GM19035 (cell line): ENCODE data around the gene CPE.

ENCODE experiments used
- ATAC-seq: cut with Tn5 transposase; IDR thresholded peaks from one replicate; pipeline ENCODE4 v1.9.1; 2021; ENCODE audit not compliant: unreplicated experiment

Gene CPE

GRCh38 chr4:165364452-165365080, 14.2 kb upstream of the CPE start:
- no peak for ATAC-seq

DNA sequence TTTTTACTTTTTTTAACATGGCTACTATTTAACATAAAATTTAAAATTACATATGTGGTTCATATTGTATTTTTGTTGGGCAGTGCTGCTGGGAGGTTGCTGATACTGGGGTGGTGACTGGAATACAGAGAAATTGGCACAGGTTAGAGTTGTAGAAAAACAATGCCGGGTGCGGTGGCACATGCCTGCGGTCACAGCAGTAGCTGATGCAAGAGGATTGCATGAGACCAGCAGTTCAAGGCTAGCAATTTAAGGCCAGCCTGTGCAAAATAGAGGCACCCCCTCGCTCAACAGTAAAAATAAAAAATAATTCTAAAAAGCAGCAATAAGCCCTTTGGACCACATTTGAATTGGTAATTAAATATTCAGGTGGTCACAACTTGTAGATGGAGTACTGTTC, 11.8 kb upstream of the CPE start:
- ATAC-seq, result no peak

- no peak for ATAC-seq
These were observed 10.7 kb upstream of the CPE start for GRCh38 chr4:165368114-165368513.

GRCh38 chr4:165368567-165368966, 10.2 kb upstream of the CPE start:
- ATAC-seq, result no peak

DNA sequence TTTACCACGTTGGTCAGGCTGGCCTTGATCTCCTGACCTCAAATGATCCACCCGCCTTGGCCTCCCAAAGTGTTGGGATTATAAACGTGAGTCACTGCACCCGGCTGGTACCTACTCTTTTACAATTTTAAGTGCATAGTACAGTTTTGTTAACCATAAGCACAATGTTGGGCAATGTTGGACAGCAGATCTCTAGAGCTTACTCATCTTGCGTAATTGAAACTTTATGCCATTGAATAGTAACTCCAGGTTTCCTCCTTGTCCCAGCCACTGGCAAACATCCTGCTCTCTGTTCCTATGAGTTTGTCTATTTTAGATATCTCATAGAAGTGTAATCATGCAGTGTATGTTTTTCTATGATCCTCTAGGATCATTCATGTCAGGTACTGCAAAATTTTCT, 9.3 kb upstream of the CPE start:
- ATAC-seq, result no peak

DNA sequence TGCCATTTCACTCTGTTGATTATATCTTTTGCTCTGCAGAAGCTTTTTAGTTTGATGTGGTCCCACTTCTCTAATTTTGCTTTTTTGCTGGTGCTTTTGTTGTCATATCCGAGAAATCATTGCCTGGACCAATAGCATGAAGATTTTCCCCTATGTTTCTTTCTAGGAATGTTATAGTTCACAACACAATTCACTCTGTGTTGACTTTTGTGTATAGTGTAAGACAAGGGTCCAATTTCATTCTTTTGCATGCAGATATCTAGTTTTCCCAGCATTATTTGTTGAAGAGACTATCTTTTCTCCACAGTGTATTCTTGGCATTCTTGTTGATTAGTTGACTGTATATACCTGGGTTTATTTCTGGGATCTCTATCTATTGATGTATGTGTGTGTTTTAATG, 8.3 kb upstream of the CPE start:
- no peak for ATAC-seq

DNA sequence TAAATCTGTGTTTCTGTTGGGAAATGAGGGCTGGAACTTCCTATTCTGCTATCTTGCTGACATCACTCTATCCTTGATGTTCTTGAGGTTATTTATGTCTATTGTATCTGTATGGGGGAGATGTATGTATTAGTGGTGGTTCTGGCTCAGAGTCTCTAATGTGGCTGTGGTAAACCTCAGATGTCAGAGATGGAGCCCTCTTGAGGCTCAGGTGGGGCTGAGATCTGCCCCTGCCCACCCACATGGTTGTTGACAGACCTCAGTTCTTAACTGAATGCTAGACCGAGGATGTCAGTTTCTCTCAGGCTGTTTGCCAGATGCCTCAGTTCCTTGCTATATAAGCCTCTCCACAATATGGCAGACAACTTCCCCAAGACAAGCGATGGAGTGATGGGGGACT, 3.3 kb upstream of the CPE start:
- no peak for ATAC-seq

DNA sequence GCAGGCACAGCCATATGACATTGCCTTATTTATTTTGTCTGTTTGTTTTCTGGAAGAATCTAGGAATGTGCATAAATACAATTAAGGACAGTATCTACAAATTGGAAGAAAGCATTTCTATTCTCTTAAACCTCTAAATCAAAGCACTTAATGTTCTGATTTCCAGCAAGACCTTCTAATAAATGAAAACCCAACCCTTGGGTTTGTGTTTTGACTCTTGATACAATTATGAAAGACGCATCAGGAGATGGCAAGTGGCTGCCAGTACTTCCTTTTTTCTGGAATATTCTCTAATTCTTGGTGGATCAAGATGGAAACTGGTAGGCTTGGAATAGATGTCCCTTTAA, 437 bp upstream of the CPE start:
- ATAC-seq, result no peak

DNA sequence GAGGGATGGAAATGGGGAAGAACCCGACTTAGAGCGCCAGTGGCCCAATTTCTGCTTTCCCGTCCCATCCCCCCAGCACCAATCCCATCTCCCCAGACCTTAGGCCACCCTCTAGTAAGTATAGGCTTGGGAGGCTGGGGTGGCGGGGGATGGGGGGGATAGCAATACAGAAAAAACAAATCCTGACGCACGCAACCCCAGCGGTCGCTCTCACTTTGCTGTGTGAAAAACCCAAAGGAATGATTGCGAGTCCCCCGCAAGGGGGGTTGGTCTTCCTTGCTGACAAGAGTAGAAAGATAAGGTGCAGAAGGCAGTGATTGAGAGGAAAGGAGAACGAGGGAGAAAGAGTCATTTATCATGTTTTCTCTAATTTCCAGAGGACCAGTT, 863 bp downstream of the CPE start:
- no peak for ATAC-seq

DNA sequence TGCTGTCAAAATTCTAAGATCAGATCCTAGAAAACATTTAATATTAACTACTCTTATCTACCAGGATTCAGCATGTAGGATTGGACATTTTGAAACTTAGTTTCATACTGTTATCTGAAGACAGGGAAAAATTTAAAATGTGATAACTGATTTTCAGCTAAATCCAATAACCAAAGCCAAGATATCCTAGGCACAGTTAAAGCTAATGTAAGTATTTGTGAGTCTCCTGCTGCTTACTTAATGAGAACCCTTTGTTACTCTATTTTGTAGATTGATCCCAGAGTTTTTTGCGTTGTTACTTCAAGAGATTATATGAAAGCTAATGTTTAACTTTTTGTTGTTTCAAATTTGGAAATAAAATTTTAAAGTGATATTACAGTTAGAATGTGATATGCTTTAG, 2.0 kb downstream of the CPE start:
- ATAC-seq, result no peak

DNA sequence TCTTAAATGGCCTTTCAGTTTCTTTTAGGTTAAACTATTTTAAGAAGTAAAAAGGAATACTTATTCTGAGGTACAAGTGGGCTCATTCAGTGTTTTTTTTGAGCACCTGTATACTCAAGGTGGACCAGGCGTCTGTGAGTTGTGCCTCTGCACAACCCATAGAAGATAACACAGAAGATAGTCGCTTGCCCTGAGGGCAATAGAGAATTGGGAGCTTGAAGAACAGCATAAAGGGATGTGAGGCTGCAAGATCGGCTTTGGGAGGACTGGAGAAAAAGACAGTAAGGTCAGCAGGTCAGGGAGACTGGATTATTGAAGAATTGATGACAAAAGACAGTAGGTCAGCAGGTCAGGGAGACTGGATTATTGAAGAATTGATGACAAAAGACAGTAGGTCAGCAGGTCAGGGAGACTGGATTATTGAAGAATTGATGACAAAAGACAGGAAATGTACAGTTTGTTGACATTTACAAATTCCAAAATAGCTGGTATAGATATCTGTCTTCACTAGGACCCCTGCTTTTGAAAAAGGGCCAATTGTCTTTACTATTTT, 3.1 kb downstream of the CPE start:
- ATAC-seq, result no peak

DNA sequence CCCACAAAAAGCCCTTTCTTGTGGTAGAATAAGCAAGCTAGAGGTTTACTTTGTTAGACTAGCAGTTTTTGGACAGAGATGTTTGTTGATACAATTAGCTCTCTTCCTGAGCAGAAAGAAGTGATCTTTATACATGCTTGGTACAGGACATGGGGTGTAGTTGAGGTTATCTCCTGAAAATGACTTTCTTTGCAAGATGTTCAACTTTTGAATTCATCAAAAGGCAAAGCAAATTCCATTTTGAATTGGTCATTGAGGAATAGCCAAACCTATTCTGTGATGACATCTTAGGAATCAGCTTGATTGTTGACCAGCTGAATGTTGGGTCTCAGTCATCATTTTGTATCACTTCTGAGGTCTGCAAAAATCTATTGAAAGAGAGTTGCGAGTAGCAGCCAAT, 3.8 kb downstream of the CPE start:
- ATAC-seq, result no peak

DNA sequence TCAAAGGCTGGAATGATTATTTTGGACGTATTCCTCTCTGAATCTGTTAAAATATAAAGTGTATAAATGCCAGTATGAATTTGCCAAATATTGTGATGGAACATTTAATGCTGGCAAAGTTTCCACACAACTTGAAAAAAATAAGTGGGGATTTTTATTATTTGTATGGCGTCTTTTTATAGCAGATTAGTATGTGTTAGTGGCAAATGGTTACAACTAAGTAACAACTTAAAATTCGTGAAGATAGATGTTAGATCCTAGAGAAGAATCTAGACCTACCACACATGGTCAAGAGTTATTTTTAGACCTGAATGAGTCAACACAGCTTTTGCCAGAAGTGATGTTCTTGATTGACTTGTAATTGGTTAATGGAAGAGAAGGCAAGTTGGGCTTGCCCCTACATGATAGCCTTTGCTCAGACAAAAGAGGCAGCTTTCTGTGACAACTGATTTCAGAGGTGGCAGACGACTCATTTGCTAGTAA, 4.8 kb downstream of the CPE start:
- ATAC-seq, result no peak

DNA sequence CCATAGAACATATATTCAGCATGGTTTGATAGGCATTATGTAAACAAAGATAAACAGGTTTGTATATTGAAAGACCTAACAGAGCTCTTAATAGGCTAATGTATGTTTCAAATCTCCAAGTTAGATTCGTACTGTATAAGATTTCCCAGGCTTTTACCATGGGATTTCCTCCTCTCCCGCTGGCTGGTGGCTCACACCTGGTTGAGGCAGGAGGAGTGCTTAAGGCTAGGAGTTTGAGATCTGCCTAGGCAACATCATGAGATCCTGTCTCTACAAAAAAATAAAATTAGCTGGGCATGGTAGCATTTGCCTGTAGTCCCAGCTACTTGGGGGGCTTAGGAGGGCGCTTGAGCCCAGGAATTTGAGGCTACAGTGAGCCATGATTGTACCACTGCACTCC, 5.4 kb downstream of the CPE start:
- ATAC-seq, result no peak

DNA sequence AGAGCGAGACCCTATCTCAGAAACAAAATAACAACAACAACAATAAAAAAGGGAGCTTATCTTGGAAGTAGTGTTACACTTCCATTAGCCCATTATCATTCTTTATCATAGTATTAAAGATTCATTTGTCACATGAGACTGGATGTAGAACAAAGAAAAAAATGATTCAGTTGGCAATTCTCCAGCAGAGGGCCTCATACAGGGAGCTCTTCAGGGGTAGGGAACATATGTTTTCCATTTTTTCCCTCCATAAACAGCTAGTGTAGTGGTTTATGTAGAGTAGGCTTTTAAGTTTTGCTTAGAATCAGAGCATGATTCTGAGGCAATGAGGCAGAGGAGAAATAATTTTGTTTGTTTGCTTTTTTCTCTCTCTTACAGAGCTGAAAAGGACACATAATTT, 5.8 kb downstream of the CPE start:
- no peak for ATAC-seq

DNA sequence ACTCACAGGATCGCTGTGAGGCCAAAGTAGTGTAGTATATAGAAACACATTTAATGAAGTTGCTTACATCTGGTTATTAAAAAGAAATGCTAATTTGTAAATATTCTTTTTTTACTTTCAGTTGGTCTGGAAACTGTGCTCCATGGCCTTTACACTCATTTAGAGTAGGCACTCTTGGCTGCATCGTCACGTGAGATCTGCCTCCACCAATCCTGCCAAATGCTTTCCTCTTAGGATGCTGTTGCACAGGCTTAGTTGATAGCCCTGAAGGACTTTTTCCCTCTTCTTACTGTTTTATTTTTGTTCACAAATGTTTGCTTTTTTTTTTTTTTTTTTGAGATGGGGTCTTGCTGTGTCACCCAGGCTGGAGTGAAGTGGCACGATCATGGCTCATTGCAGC, 6.3 kb downstream of the CPE start:
- no peak for ATAC-seq

- no peak for ATAC-seq
These were observed 7.5 kb downstream of the CPE start for GRCh38 chr4:165386328-165386727.

- ATAC-seq, result no peak
These were observed 9.9 kb downstream of the CPE start for GRCh38 chr4:165388756-165389155.

DNA sequence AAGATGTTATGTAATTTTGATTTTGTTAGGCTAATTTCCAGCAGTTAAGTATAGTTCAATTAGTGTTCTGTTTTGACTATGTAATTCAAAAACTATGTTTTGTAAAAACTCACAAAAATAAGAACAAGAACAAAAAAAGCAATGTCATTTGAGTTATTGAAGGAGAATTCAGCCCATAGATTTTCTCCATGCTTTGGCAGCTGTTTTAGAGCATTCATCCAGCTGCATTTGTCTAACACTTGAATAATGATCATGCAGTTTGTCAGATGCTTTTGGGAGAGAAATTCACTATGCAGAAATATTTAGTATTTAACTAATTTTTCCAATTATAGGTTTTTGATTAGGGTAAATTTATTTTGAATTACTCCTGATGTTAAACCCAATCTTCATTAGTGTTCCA, 14.2 kb downstream of the CPE start:
- no peak for ATAC-seq

DNA sequence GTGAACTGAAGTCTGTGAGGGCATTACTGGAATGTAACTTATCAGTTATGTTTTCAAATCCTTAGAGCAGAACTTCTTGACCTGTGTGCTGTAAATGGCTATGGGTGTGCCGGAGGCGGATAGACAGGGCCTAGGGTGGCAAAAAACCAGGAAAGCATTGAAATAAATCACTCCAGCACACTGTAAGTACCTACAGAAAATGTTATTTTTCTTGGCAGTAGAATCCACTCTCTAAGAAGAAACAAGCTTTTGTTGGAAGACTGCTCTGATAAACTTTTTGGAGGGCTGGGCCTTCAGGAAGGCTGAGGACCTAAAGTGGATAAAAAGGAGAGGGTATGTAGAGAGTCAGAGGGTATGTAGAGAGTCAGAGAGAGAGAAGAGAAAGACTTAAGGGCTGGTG, 14.9 kb downstream of the CPE start:
- ATAC-seq, result no peak

DNA sequence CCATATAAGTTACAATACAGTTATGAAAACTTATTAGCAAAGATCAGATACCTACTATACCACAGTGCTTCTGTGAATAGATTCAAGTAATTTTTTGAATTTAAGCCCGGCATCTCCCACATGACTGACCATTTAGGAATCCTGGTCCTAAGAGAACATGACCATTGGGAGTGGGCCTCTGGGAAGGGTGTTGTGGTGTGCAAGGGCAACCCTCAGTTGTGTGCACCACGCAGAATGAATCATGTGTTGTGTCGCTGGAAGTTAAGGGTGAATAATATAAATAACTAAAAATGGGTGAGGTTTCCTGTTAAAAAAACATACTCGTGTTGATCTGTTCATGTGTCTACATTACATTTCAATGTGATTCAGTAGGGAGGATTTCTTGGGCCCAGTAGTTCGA, 15.5 kb downstream of the CPE start:
- ATAC-seq, result no peak

- no peak for ATAC-seq
These were observed 19.8 kb downstream of the CPE start for GRCh38 chr4:165398570-165398969.

- ATAC-seq, result no peak
These were observed 23.6 kb downstream of the CPE start for GRCh38 chr4:165402375-165402774.
